B cell (primary cell): ENCODE measurements around the gene SNRPD2.

ENCODE experiments used
- EZH2 ChIP-seq: IDR thresholded peaks from 2 replicates; pipeline ENCODE4 v1.6.1; 2012; ENCODE audit warnings: borderline replicate concordance, low read depth, mild to moderate bottlenecking, moderate library complexity, low read length; ENCODE audit not compliant: insufficient read depth, poor library complexity, severe bottlenecking
- TF ChIP-seq, protein P1 (sequence below): fragments of 200-600 bp; IDR thresholded peaks from one replicate; pipeline ENCODE4 v1.8.0; 2022; ENCODE audit warnings: antibody characterized with exemption, mild to moderate bottlenecking

DNA sequence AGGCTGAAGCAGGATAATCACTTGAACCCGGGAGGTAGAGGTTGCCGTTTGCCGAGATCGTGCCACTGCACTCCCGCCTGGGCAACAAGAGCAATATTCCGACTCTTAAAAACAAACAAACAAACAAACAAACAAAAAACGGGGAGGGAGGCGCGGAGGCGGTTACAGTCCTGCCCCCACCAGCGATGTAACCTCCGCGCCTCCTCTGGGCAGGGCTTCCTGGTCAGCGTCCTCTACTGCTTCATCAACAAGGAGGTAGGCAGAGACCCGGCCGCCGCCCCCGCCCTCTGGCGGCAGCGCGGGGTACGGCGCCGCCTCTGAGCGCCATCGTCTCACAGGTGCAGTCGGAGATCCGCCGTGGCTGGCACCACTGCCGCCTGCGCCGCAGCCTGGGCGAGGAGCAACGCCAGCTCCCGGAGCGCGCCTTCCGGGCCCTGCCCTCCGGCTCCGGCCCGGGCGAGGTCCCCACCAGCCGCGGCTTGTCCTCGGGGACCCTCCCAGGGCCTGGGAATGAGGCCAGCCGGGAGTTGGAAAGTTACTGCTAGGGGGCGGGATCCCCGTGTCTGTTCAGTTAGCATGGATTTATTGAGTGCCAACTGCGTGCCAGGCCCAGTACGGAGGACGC lies 10.2 kb downstream of the SNRPD2 start:
- TF ChIP-seq, protein P1, sequence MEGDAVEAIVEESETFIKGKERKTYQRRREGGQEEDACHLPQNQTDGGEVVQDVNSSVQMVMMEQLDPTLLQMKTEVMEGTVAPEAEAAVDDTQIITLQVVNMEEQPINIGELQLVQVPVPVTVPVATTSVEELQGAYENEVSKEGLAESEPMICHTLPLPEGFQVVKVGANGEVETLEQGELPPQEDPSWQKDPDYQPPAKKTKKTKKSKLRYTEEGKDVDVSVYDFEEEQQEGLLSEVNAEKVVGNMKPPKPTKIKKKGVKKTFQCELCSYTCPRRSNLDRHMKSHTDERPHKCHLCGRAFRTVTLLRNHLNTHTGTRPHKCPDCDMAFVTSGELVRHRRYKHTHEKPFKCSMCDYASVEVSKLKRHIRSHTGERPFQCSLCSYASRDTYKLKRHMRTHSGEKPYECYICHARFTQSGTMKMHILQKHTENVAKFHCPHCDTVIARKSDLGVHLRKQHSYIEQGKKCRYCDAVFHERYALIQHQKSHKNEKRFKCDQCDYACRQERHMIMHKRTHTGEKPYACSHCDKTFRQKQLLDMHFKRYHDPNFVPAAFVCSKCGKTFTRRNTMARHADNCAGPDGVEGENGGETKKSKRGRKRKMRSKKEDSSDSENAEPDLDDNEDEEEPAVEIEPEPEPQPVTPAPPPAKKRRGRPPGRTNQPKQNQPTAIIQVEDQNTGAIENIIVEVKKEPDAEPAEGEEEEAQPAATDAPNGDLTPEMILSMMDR = peak; percentile 98
- TF ChIP-seq EZH2 = no peak
